T-helper 1 cell treated with Interleukin-12 subunit alpha and Interleukin-12 subunit beta and Interleukin-4 antibody, amounts not matched to agents 30 ng/mL and 1 ng/mL, for 36 hours (primary cell): ENCODE measurements around the gene ADNP2. TPM values are rescaled to one million over a fixed set of nuclear protein-coding genes. Genes with fewer than 3 reads are reported as not detected.
"Not testable (repeated sequence)": the region's sequence is repeated elsewhere in the genome, so short reads cannot be mapped to it uniquely, and the experiment has no call there.

ENCODE experiments used
- intact Hi-C: fragments of 100-400 bp; cut with micrococcal nuclease; formaldehyde crosslinking; loops from one replicate; pipeline ENCODE4 v1.15.1; 2024
- total RNA-seq: library from RNA; stranded (reverse); gene quantifications from 2 replicates; pipeline ENCODE4 v1.2.3, GENCODE V29; 2022

ADNP2 gene
- total RNA-seq, 1 donor from 2014 or later, result 26.4 TPM

GRCh38 chr18:80143881-80144280 is 34.8 kb downstream of the ADNP2 start:
- intact Hi-C loops, result no loop called here

- intact Hi-C loops, result loop anchor here (5.0 kb wide), 2 partner anchors 468 to 753 kb away; partner anchors contain the start of gene CTDP1
These were observed 36.2 kb downstream of the ADNP2 start for GRCh38 chr18:80145196-80145804.

GRCh38 chr18:80147037-80147417 is 38.0 kb downstream of the ADNP2 start:
- intact Hi-C loops, result loop anchor here (1.0 to 5.0 kb wide), 7 partner anchors 14 to 755 kb away; partner anchors contain the start of genes CTDP1, RBFA, SLC66A2 and TXNL4A

GRCh38 chr18:80147418-80148325 is 38.6 kb downstream of the ADNP2 start:
- intact Hi-C loops, result loop anchor here (1.0 to 5.0 kb wide), 7 partner anchors 15 to 755 kb away; partner anchors contain the start of genes CTDP1, RBFA, SLC66A2 and TXNL4A

- intact Hi-C loops, result loop anchor here (5.0 kb wide), 2 partner anchors 471 to 756 kb away; partner anchors contain the start of gene CTDP1
These were observed 39.5 kb downstream of the ADNP2 start for GRCh38 chr18:80148326-80149199.

GRCh38 chr18:80149667-80150066 is 40.6 kb downstream of the ADNP2 start:
- intact Hi-C loops, result loop anchor here (5.0 kb wide), 2 partner anchors 472 to 757 kb away; partner anchors contain the start of gene CTDP1

GRCh38 chr18:80154293-80154692 is 45.2 kb downstream of the ADNP2 start:
- intact Hi-C loops, result loop anchor here (2.0 kb wide), 2 partner anchors 45 to 165 kb away; partner anchors contain the start of genes ADNP2 and TXNL4A

- intact Hi-C loops, result loop anchor here (1.0 to 5.0 kb wide), 2 partner anchors 100 to 781 kb away; no protein-coding TSS in a partner anchor
These were observed 48.8 kb downstream of the ADNP2 start for GRCh38 chr18:80157708-80158343.

GRCh38 chr18:80158365-80158764 is 49.3 kb downstream of the ADNP2 start:
- intact Hi-C loops, result loop anchor here (5.0 kb wide), 1 partner anchor 781 kb away; no protein-coding TSS in a partner anchor

- intact Hi-C loops, result loop anchor here (5.0 kb wide), 1 partner anchor 783 kb away; no protein-coding TSS in a partner anchor
These were observed 50.9 kb downstream of the ADNP2 start for GRCh38 chr18:80159713-80160636.

GRCh38 chr18:80161781-80162417 is 52.8 kb downstream of the ADNP2 start:
- intact Hi-C loops, result no loop called here

- intact Hi-C loops, result no loop called here
These were observed 54.1 kb downstream of the ADNP2 start for GRCh38 chr18:80163183-80163582.

GRCh38 chr18:80164727-80165355 is 55.8 kb downstream of the ADNP2 start:
- intact Hi-C loops, result not testable (repeated sequence)

- intact Hi-C loops, result no loop called here
These were observed 57.2 kb downstream of the ADNP2 start for GRCh38 chr18:80166240-80166639.

- intact Hi-C loops, result no loop called here
These were observed 57.7 kb downstream of the ADNP2 start for GRCh38 chr18:80166725-80167124.

GRCh38 chr18:80167331-80167730 is 58.3 kb downstream of the ADNP2 start:
- intact Hi-C loops, result no loop called here

GRCh38 chr18:80167931-80168330 is 58.9 kb downstream of the ADNP2 start:
- intact Hi-C loops, result no loop called here

- intact Hi-C loops, result no loop called here
These were observed 59.3 kb downstream of the ADNP2 start for GRCh38 chr18:80168346-80168745.
